Esophagus muscularis mucosa (tissue), 3 donors: ENCODE results near the gene GPRIN1.

ENCODE experiments used
- POLR2A ChIP-seq: fragments of 450-650 bp; IDR thresholded peaks from one replicate; pipeline ENCODE4 v1.6.1; 2017; ENCODE audit warnings: antibody characterized with exemption, moderate library complexity, mild to moderate bottlenecking, low read depth
- TF ChIP-seq, protein P1 (sequence below), 3 experiments: fragments of 200-600 bp in 2 of 3; fragments of 450-650 bp in 1 of 3; sonication (generic) in 2 of 3; IDR thresholded peaks; one replicate each; pipeline ENCODE4 v1.5.1; 2017 to 2019; ENCODE audit warnings: antibody characterized with exemption in 3 of 3, mild to moderate bottlenecking in 2 of 3, moderate library complexity in 1 of 3

DNA sequence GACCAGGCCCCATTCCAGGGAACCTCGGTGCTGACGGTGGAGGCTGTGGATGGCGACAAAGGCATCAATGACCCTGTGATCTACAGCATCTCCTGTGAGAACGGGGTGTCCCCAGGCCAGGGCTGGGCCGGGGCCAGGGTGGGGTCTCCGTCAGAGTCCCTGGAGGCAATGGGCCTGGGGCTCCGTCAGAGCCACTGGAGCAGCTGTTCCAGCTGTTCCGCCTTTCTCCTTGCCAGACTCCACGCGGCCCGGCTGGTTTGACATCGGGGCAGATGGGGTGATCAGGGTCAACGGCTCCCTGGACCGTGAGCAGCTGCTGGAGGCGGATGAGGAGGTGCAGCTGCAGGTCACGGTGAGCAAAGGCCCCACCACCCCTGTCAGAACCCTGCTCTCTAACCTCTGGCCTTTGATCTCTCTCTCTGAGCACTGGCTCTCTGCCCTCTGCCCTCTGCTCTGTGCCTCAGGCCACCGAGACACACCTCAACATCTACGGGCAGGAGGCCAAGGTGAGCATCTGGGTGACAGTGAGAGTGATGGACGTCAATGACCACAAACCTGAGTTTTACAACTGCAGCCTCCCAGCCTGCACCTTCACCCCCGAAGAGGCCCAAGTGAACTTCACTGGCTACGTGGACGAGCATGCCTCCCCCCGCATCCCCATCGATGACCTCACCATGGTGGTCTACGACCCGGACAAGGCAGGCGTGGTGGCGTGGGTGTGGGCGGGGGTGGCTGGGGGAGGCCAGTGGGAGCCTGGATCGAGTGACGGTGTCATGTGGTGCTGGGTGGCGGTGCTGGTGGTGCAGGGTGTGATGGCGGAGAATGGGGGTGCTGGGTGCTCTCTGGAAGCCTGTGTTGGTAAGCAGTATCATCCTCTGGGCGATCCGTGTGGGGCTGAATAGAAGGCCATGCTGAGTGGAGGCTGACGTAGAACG, 34.2 kb downstream of the GPRIN1 start:
- TF ChIP-seq, protein P1, sequence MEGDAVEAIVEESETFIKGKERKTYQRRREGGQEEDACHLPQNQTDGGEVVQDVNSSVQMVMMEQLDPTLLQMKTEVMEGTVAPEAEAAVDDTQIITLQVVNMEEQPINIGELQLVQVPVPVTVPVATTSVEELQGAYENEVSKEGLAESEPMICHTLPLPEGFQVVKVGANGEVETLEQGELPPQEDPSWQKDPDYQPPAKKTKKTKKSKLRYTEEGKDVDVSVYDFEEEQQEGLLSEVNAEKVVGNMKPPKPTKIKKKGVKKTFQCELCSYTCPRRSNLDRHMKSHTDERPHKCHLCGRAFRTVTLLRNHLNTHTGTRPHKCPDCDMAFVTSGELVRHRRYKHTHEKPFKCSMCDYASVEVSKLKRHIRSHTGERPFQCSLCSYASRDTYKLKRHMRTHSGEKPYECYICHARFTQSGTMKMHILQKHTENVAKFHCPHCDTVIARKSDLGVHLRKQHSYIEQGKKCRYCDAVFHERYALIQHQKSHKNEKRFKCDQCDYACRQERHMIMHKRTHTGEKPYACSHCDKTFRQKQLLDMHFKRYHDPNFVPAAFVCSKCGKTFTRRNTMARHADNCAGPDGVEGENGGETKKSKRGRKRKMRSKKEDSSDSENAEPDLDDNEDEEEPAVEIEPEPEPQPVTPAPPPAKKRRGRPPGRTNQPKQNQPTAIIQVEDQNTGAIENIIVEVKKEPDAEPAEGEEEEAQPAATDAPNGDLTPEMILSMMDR (IDR thresholded peaks at IDR 0.05), result no peak
- no peak for TF ChIP-seq POLR2A
